C4-2B (cell line): ENCODE results near the gene KHDRBS2.

ENCODE experiments used
- ZFX ChIP-seq: fragments of 450-650 bp; IDR thresholded peaks from 2 replicates; pipeline ENCODE4 v1.6.1; 2017
- TF ChIP-seq, protein P1 (sequence below): fragments of 450-650 bp; conservative IDR thresholded peaks from 2 replicates; pipeline ENCODE4 v1.5.1; 2017; ENCODE audit warnings: mild to moderate bottlenecking

DNA sequence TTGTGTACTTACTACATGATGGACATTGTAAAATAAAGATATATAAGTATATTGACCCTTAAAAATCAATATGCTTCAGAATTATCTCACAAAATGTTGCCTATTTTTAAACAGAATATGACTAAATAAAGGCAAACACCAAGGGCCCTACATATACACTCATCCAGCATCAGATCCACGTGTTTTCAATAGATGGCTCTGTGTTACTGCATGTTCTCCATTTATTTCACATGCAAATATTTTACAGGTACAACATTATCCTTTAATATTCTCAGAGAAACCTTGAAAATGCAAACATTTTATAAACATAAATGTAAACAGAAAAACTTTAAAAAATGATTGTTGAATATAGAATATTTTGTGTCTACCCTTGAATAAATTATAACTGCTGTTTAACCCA lies 2.9 kb upstream of the KHDRBS2 start:
- TF ChIP-seq, protein P1, sequence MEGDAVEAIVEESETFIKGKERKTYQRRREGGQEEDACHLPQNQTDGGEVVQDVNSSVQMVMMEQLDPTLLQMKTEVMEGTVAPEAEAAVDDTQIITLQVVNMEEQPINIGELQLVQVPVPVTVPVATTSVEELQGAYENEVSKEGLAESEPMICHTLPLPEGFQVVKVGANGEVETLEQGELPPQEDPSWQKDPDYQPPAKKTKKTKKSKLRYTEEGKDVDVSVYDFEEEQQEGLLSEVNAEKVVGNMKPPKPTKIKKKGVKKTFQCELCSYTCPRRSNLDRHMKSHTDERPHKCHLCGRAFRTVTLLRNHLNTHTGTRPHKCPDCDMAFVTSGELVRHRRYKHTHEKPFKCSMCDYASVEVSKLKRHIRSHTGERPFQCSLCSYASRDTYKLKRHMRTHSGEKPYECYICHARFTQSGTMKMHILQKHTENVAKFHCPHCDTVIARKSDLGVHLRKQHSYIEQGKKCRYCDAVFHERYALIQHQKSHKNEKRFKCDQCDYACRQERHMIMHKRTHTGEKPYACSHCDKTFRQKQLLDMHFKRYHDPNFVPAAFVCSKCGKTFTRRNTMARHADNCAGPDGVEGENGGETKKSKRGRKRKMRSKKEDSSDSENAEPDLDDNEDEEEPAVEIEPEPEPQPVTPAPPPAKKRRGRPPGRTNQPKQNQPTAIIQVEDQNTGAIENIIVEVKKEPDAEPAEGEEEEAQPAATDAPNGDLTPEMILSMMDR, result no peak
- no peak for TF ChIP-seq ZFX
